Trophoblast cell (in vitro differentiated cells and primary cell): Measurements from ENCODE around the gene TPBG.

Experiments used
- DNase-seq, 2 donors: peaks; one replicate each; pipeline ENCODE4 v3.0.0-alpha.2; 2016
- H2AFZ ChIP-seq: 2 replicates; pipeline ENCODE4 v1.6.1; 2013; ENCODE audit warnings: low read length, moderate library complexity, mild to moderate bottlenecking; ENCODE audit not compliant: insufficient read depth, poor library complexity
- H2AK5ac ChIP-seq: 2 replicates; pipeline ENCODE4 v1.6.1; 2013; ENCODE audit warnings: mild to moderate bottlenecking, low read length
- H2BK120ac ChIP-seq: 2 replicates; pipeline ENCODE4 v1.6.1; 2013; ENCODE audit warnings: low read length, mild to moderate bottlenecking, moderate library complexity; ENCODE audit not compliant: insufficient read depth, poor library complexity
- H2BK12ac ChIP-seq: 2 replicates; pipeline ENCODE4 v1.6.1; 2013; ENCODE audit warnings: mild to moderate bottlenecking, low read length, moderate library complexity
- H2BK5ac ChIP-seq: 2 replicates; pipeline ENCODE4 v1.6.1; 2013; ENCODE audit warnings: low read length, low read depth, moderate library complexity, mild to moderate bottlenecking; ENCODE audit not compliant: poor library complexity
- H3K14ac ChIP-seq: 2 replicates; pipeline ENCODE4 v1.6.1; 2013; ENCODE audit warnings: mild to moderate bottlenecking, low read length
- H3K18ac ChIP-seq: 2 replicates; pipeline ENCODE4 v1.6.1; 2013; ENCODE audit warnings: mild to moderate bottlenecking, low read length
- H3K23ac ChIP-seq: 2 replicates; pipeline ENCODE4 v1.6.1; 2013; ENCODE audit warnings: low read length
- H3K27ac ChIP-seq: 2 replicates; pipeline ENCODE4 v1.5.1; 2013; ENCODE audit warnings: low read depth, mild to moderate bottlenecking, inconsistent platforms, low read length, moderate library complexity
- H3K27me3 ChIP-seq: 2 replicates; pipeline ENCODE4 v1.6.1; 2013; ENCODE audit warnings: inconsistent platforms, mild to moderate bottlenecking, low read length, moderate library complexity; ENCODE audit not compliant: insufficient read depth
- H3K36me3 ChIP-seq, 2 experiments: 1 replicate in 1 of 2; 2 replicates in 1 of 2; pipeline ENCODE4 v1.6.1; 2013; ENCODE audit warnings: low read length in 2 of 2, mild to moderate bottlenecking in 2 of 2, moderate library complexity in 1 of 2; ENCODE audit not compliant: insufficient read depth in 2 of 2, control insufficient read depth in 1 of 2
- H3K4ac ChIP-seq: 2 replicates; pipeline ENCODE4 v1.6.1; 2013; ENCODE audit warnings: low read depth, mild to moderate bottlenecking, low read length, moderate library complexity
- H3K4me1 ChIP-seq, 2 experiments: 1 replicate in 1 of 2; 2 replicates in 1 of 2; pipeline ENCODE4 v1.6.1; 2013; ENCODE audit warnings: low read length in 2 of 2, mild to moderate bottlenecking in 2 of 2, moderate library complexity in 1 of 2; ENCODE audit not compliant: insufficient read depth in 2 of 2, control insufficient read depth in 1 of 2
- H3K4me2 ChIP-seq: 2 replicates; pipeline ENCODE4 v1.6.1; 2013; ENCODE audit warnings: inconsistent platforms, mild to moderate bottlenecking, low read length, moderate library complexity
- H3K4me3 ChIP-seq: 2 replicates; pipeline ENCODE4 v1.5.1; 2013; ENCODE audit warnings: mild to moderate bottlenecking, low read depth, low read length, inconsistent platforms
- H3K79me1 ChIP-seq: one replicate; pipeline ENCODE4 v1.6.1; 2013; ENCODE audit warnings: low read length
- H3K79me2 ChIP-seq: 2 replicates; pipeline ENCODE4 v1.6.1; 2013; ENCODE audit warnings: low read length, mild to moderate bottlenecking; ENCODE audit not compliant: control insufficient read depth, insufficient read depth, poor library complexity
- H3K9ac ChIP-seq: 2 replicates; pipeline ENCODE4 v1.6.1; 2013; ENCODE audit warnings: mild to moderate bottlenecking, low read length
- H3K9me3 ChIP-seq: 2 replicates; pipeline ENCODE4 v1.6.1; 2013; ENCODE audit warnings: low read depth, mild to moderate bottlenecking, control low read depth, inconsistent platforms, low read length; ENCODE audit not compliant: insufficient read depth
- H4K12ac ChIP-seq: 2 replicates; pipeline ENCODE4 v1.6.1; 2013; ENCODE audit warnings: low read depth, mild to moderate bottlenecking, low read length, moderate library complexity
- H4K8ac ChIP-seq: 2 replicates; pipeline ENCODE4 v1.6.1; 2013; ENCODE audit warnings: low read depth, mild to moderate bottlenecking, low read length, moderate library complexity
- H4K91ac ChIP-seq: one replicate; pipeline ENCODE4 v1.6.1; 2013; ENCODE audit warnings: low read depth, mild to moderate bottlenecking, low read length, moderate library complexity
- WGBS: extraction: QIAGEN DNeasy Blood & Tissue Kit; methylation state at CpG from one replicate; pipeline ENCODE4 v1.1.7; 2013; ENCODE audit warnings: missing lambda C conversion rate; ENCODE audit not compliant: insufficient read length, insufficient coverage; ENCODE audit errors: extremely low coverage; 5-methylcytosine and 5-hydroxymethylcytosine counted together

Gene TPBG

DNA sequence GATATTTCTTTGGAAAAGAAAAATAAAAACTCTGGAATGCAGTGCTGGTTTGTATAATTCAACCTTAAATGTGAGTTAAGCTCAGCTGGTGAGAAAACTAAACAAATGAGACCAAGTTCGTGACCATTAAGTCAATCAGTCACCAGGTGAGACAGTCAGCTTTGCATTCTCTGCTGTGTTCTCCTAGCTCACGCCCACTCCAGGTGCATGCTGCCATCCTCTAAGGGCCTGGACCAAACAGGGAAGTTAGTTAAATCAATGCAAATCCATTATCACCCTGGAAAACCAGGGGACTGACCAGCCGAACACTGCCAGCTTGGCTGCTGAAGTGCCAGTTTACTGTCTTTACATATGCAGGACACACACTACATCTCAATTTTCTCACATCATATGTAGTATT, 7.2 kb downstream of the TPBG start:
- no peak overlapping the region for H2AK5ac ChIP-seq
- no peak overlapping the region for H3K4me2 ChIP-seq
- H4K91ac ChIP-seq, result no peak overlapping the region
- no peak overlapping the region for H3K4me3 ChIP-seq
- H4K8ac ChIP-seq, result no peak overlapping the region
- no peak for DNase-seq
- H3K4ac ChIP-seq, result no peak overlapping the region
- no peak overlapping the region for H2BK12ac ChIP-seq
- peaks cover under 1% of the 10 kb centered on the region in 2 experiments for H3K4me1 ChIP-seq
- no peaks in the 10 kb centered on the region for H3K79me2 ChIP-seq
- H3K9me3 ChIP-seq, result no peaks in the 10 kb centered on the region
- H3K9ac ChIP-seq, result no peak overlapping the region
- peaks cover under 1 to 3% of the 10 kb centered on the region in 2 experiments for H3K36me3 ChIP-seq
- H4K12ac ChIP-seq, result no peak overlapping the region
- H3K23ac ChIP-seq, result no peak overlapping the region
- no peak overlapping the region for H2BK120ac ChIP-seq
- no peak overlapping the region for H2BK5ac ChIP-seq
- WGBS, result no CpG with 5 or more reads among the region's 3 CpGs
- no peak overlapping the region for H2AFZ ChIP-seq
- H3K14ac ChIP-seq, result no peak overlapping the region
- no peaks in the 10 kb centered on the region for H3K27me3 ChIP-seq
- H3K79me1 ChIP-seq, result no peaks in the 10 kb centered on the region
- no peak overlapping the region for H3K27ac ChIP-seq
- H3K18ac ChIP-seq, result no peak overlapping the region

DNA sequence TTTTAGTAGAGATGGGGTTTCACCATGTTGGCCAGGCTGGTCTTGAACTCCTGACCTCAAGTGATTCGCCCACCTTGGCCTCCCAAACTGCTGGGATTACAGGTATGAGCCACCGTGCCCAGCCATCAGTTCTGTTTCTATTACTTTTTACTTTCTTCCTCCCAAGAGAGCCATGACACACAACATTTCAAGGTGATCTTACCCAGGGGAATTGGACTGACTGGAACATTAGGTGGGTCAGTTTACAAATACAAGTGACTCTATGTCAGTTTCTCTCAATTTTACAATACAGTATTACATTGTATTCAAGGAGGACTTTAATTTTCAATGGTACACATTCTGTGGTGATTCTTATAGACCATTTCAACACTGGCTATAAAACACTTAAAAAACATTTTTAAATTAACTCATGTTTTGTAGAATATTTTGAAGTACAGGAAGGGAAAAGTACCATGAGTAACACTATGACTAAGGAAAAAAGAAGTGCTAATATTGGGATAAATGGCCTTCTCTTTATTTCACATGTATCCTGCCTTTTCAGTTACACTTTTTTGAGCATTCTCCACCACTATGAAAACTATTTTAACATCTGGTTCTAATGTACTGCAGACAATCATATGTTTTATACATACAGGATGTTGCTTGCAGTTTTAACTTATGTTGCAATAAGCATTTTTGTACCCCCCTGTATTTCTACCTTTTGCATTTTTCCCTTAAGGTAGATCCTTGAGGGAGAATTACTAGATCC, 8.4 kb downstream of the TPBG start:
- Histone ChIP-seq H3K79me1 (no peaks in the 10 kb centered on the region), H3K27me3 (no peaks in the 10 kb centered on the region), H3K36me3 (peaks cover 0 to 3% of the 10 kb centered on the region in 2 experiments), H2BK120ac (no peak overlapping the region), H3K79me2 (no peaks in the 10 kb centered on the region), H2AK5ac (no peak overlapping the region), H4K8ac (no peak overlapping the region), H2BK12ac (no peak overlapping the region), H3K14ac (no peak overlapping the region), H2AFZ (no peak overlapping the region), H3K4me1 (no peaks in the 10 kb centered on the region), H3K27ac (no peak overlapping the region), H3K23ac (no peak overlapping the region), H3K9ac (no peak overlapping the region), H3K4me3 (no peak overlapping the region), H3K18ac (no peak overlapping the region), H4K91ac (no peak overlapping the region), H3K4ac (no peak overlapping the region), H4K12ac (no peak overlapping the region), H2BK5ac (no peak overlapping the region), H3K9me3 (peaks cover 5% of the 10 kb centered on the region), H3K4me2 (no peak overlapping the region)
- WGBS, result no CpG with 5 or more reads among the region's 2 CpGs
- no peak for DNase-seq

GRCh38 chr6:82372656-82373055, 9.0 kb downstream of the TPBG start:
- Histone ChIP-seq H3K27me3 (no peaks in the 10 kb centered on the region), H3K4me1 (no peaks in the 10 kb centered on the region)

DNA sequence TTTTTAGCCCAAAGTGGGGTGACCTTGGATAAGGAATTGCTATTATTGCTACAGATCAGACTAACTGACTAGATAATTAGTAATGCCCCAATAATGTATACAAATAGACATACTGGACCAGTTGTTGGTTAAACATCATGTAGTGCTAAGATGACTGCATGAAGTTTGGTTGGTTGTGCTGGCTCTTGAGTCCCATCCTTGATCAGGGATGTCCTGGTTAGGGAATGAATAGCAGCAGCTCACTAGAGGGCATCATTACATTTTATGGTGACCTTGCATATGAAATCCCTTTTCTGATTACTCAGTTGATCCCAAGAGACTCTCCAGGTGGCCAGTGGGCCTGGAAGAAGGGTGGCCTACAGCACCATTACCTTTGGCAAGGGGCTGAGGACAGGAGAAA, 10.9 kb downstream of the TPBG start:
- Histone ChIP-seq H3K9me3 (peaks cover 5% of the 10 kb centered on the region), H3K23ac (no peak overlapping the region), H2BK5ac (no peak overlapping the region), H3K9ac (no peak overlapping the region), H2AFZ (no peak overlapping the region), H2AK5ac (no peak overlapping the region), H3K36me3 (peaks cover 0 to 3% of the 10 kb centered on the region in 2 experiments), H3K14ac (no peak overlapping the region), H3K4me3 (no peak overlapping the region), H3K27ac (no peak overlapping the region), H2BK120ac (no peak overlapping the region), H4K91ac (no peak overlapping the region), H3K79me1 (no peaks in the 10 kb centered on the region), H3K27me3 (no peaks in the 10 kb centered on the region), H3K18ac (no peak overlapping the region), H4K12ac (no peak overlapping the region), H3K4me2 (no peak overlapping the region), H3K4ac (no peak overlapping the region), H3K79me2 (no peaks in the 10 kb centered on the region), H4K8ac (no peak overlapping the region), H3K4me1 (no peaks in the 10 kb centered on the region), H2BK12ac (no peak overlapping the region)
- DNase-seq, result no peak

More at GRCh38 chr6:82372656-82373055, 9.0 kb downstream of the TPBG start:
- H3K27ac ChIP-seq, result no peak overlapping the region
- H3K79me2 ChIP-seq, result no peaks in the 10 kb centered on the region
- H3K4me3 ChIP-seq, result no peak overlapping the region
- H3K4ac ChIP-seq, result no peak overlapping the region
- H4K8ac ChIP-seq, result no peak overlapping the region
- H3K4me2 ChIP-seq, result no peak overlapping the region
- H3K79me1 ChIP-seq, result no peaks in the 10 kb centered on the region
- no peak overlapping the region for H4K91ac ChIP-seq
- H3K14ac ChIP-seq, result no peak overlapping the region
- peaks cover 5% of the 10 kb centered on the region for H3K9me3 ChIP-seq
- no peak overlapping the region for H3K23ac ChIP-seq
- H2AFZ ChIP-seq, result no peak overlapping the region
- H3K9ac ChIP-seq, result no peak overlapping the region
- no peak overlapping the region for H4K12ac ChIP-seq
- no CpG with 5 or more reads among the region's 3 CpGs for WGBS
- no peak overlapping the region for H3K18ac ChIP-seq
- DNase-seq, result no peak
- no peak overlapping the region for H2BK5ac ChIP-seq
- no peak overlapping the region for H2BK12ac ChIP-seq
- H2AK5ac ChIP-seq, result no peak overlapping the region
- no peak overlapping the region for H2BK120ac ChIP-seq
- peaks cover 0 to 3% of the 10 kb centered on the region in 2 experiments for H3K36me3 ChIP-seq
